Activated CD4-positive, alpha-beta T cell treated with anti-CD3 and anti-CD28 coated beads, Interleukin-2, Interleukin-4, amounts not matched to agents 100 ng/mL and 50 ng/mL, durations not matched to agents 16 hours and 8 hours (primary cell): ENCODE measurements around the gene RGSL1.
"Not testable (repeated sequence)": the region's sequence is repeated elsewhere in the genome, so short reads cannot be mapped to it uniquely, and the experiment has no call there.

Experiments used
- DNase-seq: peaks from one replicate; pipeline ENCODE4 v3.0.0-alpha.2; 2020; ENCODE audit warnings: low spot score

The RGSL1 gene

GRCh38 chr1:182446033-182446669 lies 3.8 kb upstream of the RGSL1 start:
- peak; percentile 46 for DNase-seq

GRCh38 chr1:182447124-182447523 lies 2.8 kb upstream of the RGSL1 start:
- DNase-seq, result not testable (repeated sequence)

GRCh38 chr1:182447660-182448059 lies 2.3 kb upstream of the RGSL1 start:
- no peak for DNase-seq

GRCh38 chr1:182453631-182454030 lies 3.7 kb downstream of the RGSL1 start:
- no peak for DNase-seq

- DNase-seq, result no peak
Observed at GRCh38 chr1:182457844-182458243, 7.9 kb downstream of the RGSL1 start.

GRCh38 chr1:182459949-182460348 lies 10.0 kb downstream of the RGSL1 start:
- no peak for DNase-seq

- DNase-seq, result no peak
Observed at GRCh38 chr1:182460550-182460951, 10.6 kb downstream of the RGSL1 start.

GRCh38 chr1:182473556-182473955 lies 23.6 kb downstream of the RGSL1 start:
- DNase-seq, result no peak

- no peak for DNase-seq
Observed at GRCh38 chr1:182476625-182477024, 26.7 kb downstream of the RGSL1 start.

GRCh38 chr1:182478238-182478637 lies 28.3 kb downstream of the RGSL1 start:
- no peak for DNase-seq

- DNase-seq, result no peak
Observed at GRCh38 chr1:182484067-182484466, 34.1 kb downstream of the RGSL1 start.

GRCh38 chr1:182484531-182485257 lies 34.7 kb downstream of the RGSL1 start:
- peak; percentile 7 for DNase-seq

GRCh38 chr1:182485861-182486260 lies 35.9 kb downstream of the RGSL1 start:
- no peak for DNase-seq

GRCh38 chr1:182488803-182489202 lies 38.9 kb downstream of the RGSL1 start:
- DNase-seq, result no peak

- no peak for DNase-seq
Observed at GRCh38 chr1:182493063-182493462, 43.1 kb downstream of the RGSL1 start.

GRCh38 chr1:182495002-182495401 lies 45.1 kb downstream of the RGSL1 start:
- DNase-seq, result no peak

GRCh38 chr1:182495693-182496092 lies 45.7 kb downstream of the RGSL1 start:
- DNase-seq, result no peak

- DNase-seq, result no peak
Observed at GRCh38 chr1:182507685-182508084, 57.7 kb downstream of the RGSL1 start.

GRCh38 chr1:182515556-182515955 lies 65.6 kb downstream of the RGSL1 start:
- DNase-seq, result no peak

GRCh38 chr1:182520736-182521135 lies 70.8 kb downstream of the RGSL1 start:
- DNase-seq, result no peak

- DNase-seq, result no peak
Observed at GRCh38 chr1:182525342-182525741, 75.4 kb downstream of the RGSL1 start.

- peak; percentile 3 for DNase-seq
Observed at GRCh38 chr1:182527680-182528079, 77.7 kb downstream of the RGSL1 start.

GRCh38 chr1:182528206-182528605 lies 78.3 kb downstream of the RGSL1 start:
- DNase-seq, result not testable (repeated sequence)

- no peak for DNase-seq
Observed at GRCh38 chr1:182533896-182534295, 84.0 kb downstream of the RGSL1 start.
